HG03378 (cell line): ENCODE data around the gene AKAP13.

Experiments
- ATAC-seq: cut with Tn5 transposase; IDR thresholded peaks from one replicate; pipeline ENCODE4 v1.9.1; 2021; ENCODE audit warnings: mild to moderate bottlenecking, moderate library complexity; ENCODE audit not compliant: unreplicated experiment

Gene AKAP13

DNA sequence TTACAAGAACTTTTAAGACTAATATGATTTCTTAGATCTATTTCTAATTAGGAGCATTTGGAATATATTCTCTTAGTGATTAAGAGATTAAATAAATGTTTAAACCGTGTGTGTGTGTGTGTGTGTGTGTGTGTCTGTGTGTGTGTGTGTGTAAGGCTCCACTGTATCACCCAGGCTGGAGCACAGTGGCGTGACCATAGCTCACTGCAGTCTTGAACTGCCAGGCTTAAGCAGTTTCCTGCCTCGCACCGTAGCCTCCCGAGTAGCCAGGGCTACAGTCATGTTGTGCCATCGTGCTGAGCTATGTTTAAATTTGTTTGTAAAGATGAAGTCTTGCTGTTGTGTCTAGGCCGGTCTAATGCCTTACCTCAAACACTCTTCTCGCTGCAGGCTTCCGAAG, 305.0 kb downstream of the AKAP13 start:
- ATAC-seq, result no peak

- ATAC-seq, result no peak
Measured at GRCh38 chr15:85687329-85687728, 306.9 kb downstream of the AKAP13 start.

GRCh38 chr15:85688711-85689110, 308.3 kb downstream of the AKAP13 start:
- no peak for ATAC-seq

DNA sequence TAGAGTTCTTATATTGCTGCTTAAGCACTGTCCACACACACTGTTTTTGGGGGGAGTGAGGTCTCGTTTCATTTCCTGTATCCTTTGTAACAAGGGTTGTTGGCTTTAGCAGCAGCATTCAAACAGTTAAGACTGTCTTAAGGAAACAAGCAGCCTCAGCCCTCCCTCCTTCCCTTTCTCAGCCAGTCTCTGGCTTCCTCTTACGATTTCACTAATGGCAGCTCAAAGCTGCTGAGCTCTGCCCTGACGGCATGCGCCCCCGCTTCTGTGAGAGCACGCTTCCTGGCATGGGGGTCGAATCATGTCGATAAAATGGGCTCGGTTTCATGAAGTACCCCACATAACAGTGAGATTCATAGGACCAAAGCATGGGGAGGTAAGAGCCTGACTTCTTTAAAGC, 309.3 kb downstream of the AKAP13 start:
- ATAC-seq, result no peak

DNA sequence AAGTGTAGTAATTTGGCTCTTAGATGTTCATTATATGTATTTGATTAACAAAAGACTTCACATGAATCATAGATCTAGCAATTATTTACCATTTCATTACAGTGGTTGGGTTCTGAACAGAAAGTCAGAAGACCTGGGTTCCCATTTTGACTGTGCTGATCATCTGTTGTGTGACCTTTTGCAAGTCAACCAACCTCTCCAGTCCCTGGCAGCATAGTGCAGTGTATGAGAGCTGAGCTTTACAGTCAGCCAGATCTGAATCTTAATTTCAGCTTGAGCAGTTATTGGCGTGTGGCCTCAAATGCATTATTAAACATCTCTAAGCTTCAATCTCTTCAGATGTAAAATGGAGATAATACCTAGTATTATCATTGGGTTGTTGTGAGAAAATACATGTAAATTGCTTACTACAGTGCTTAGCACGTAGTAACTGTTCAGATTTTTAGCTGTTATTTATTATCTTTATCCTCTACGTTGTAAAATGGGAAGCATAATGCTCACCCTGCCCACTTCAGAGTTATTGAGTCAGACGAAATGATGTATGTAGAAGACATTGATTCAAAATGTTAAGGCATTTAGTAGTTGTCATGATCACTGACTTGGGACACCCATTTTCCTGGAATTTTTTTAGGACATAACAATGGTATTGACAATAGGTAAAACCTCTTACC, 310.3 kb downstream of the AKAP13 start:
- ATAC-seq, result peak; percentile 50

DNA sequence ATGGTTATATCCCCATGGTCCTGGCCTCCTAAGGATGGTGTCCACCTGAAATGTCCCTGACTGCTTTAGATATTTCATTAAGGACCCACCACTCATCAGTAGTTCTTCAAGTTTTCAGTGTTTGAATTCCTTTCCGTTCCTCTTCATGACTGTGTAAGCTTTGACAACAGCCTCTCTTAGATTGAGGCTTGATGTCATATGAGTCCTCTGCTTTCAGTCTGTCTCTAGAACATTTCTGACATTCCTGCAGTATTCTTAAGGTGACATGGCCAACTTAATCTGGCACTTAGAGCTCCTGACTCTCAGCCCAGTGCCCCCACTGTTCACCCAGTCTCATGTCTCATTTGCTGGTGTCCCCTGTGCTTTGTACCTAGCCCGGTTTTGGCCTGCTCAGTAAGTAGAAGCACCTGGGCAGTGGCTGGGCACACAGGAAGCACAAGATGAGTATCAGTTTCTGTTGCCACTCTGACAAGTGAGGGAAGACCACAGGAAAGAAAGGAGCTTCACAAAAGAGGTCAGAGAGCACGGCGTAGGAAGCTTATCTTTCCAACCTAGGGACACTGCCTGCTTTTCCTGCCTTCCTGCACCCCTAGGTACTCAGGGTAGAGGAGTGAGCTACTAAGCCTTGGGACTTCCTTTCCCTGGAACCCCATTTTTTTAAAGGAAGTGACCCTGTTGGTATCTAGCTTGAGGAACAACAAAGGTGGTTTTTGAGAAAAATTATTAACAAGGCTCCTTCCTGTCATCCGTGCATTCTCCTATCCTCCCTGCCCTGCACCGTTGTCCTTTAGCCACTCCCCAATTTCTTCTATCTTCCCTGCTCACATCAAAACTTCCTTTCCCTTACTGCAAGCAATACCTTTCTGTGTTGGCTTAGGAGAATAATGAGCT, 311.2 kb downstream of the AKAP13 start:
- ATAC-seq, result peak; percentile 35

GRCh38 chr15:85692321-85692720, 311.9 kb downstream of the AKAP13 start:
- ATAC-seq, result no peak

GRCh38 chr15:85692873-85693272, 312.5 kb downstream of the AKAP13 start:
- ATAC-seq, result peak; percentile 50

GRCh38 chr15:85693277-85693676, 312.9 kb downstream of the AKAP13 start:
- ATAC-seq, result peak; percentile 14

GRCh38 chr15:85694091-85694490, 313.7 kb downstream of the AKAP13 start:
- ATAC-seq, result no peak

GRCh38 chr15:85700767-85701166, 320.4 kb downstream of the AKAP13 start:
- ATAC-seq, result no peak

GRCh38 chr15:85702321-85703101, 322.1 kb downstream of the AKAP13 start:
- ATAC-seq, result no peak

GRCh38 chr15:85704066-85704465, 323.7 kb downstream of the AKAP13 start:
- no peak for ATAC-seq

GRCh38 chr15:85704720-85705429, 324.5 kb downstream of the AKAP13 start:
- ATAC-seq, result no peak

GRCh38 chr15:85706779-85707518, 326.5 kb downstream of the AKAP13 start:
- ATAC-seq, result peak; percentile 26

- ATAC-seq, result peak; percentile 10
Measured at GRCh38 chr15:85707519-85708338, 327.3 kb downstream of the AKAP13 start.

- ATAC-seq, result no peak
Measured at GRCh38 chr15:85708402-85708941, 328.1 kb downstream of the AKAP13 start.

GRCh38 chr15:85709250-85709649, 328.8 kb downstream of the AKAP13 start:
- no peak for ATAC-seq

DNA sequence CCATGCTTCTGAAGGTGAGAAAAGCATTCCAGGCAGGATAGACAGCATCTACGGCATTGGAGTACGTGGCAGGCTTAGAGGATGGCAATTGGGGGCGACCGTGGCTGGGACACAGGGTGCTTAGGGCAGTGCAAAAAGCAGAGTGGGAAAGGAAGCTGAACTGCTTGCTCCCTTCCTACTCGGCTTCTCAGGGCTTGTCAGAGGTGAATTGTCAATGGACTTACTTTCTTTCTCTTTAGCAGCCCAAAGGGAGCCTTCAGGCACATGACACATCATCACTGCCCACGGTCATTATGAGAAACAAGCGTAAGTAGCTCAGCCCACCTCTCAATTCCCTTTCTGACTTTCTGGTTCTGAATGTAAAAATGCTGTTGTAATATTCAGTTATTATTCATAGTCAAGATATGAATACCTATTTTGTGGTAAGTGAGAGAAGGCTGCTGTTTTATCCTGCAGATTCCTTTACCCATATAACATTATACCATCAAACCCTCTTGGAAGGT, 330.0 kb downstream of the AKAP13 start:
- peak; percentile 78 for ATAC-seq
